MM.1S (cell line): ENCODE data around the gene ZRANB1.

Experiments
- CTCF ChIP-seq: fragments of 300-600 bp; sonication (generic); IDR thresholded peaks from 2 replicates; pipeline ENCODE4 v1.5.1; 2016; ENCODE audit warnings: antibody characterized with exemption, low read length, mixed read lengths
- EZH2phosphoT487 ChIP-seq: fragments of 300-600 bp; sonication (generic); IDR thresholded peaks from 2 replicates; pipeline ENCODE4 v1.6.1; 2018; ENCODE audit warnings: antibody characterized with exemption, low read length

DNA sequence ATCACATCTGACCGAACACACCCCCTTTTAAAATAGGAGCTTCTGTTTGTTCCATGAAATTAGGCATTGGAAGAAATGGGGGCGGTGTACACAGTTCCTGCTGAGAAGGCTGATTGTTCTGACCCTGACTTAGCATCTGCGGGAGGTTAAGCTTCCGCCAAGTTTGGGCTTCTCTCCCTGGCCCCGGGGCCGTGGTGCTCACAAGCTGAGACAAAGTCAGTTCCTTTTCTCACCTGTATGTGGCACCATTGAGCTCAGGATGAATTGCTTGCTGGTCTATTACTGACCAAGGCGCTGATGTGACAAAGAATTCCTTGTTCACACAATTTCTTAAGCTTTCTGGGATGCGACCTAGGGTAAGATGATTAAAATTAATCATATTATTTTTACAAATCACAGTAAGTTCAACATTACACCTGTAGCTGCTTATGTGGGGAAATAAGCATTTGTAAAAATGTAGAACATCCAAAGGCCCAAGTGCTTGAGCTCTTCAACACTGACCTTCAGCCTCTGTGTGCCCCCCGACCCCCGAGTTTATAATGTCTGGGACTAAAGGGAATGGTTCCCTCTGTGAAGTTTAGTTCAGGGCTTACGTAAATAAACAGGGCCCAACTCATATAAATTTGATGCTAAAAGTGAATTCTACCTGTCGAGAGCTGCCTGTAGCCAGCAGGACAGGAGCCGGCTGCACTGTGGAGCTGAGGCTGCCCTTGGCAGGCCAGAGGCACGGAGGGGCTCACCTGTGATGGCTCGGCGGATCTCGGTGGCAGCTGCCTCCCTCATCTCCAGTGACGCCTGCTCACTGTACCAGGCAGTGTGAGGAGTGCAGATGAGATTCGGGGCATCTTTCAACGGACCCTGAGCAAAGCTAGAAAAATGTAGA is 50.8 kb downstream of the ZRANB1 start:
- TF ChIP-seq EZH2phosphoT487 (no peak), CTCF (peak; percentile 50)
